NT2/D1 (cell line): ENCODE data around the gene ZBTB16.

ENCODE experiments used
- SUZ12 ChIP-seq: IDR thresholded peaks from 2 replicates; pipeline ENCODE4 v1.6.1; 2011; ENCODE audit not compliant: insufficient read length, insufficient read depth; ENCODE audit errors: extremely low read depth
- ZNF274 ChIP-seq: IDR thresholded peaks from 2 replicates; pipeline ENCODE4 v1.6.1; 2011; ENCODE audit warnings: mild to moderate bottlenecking, low read depth, low read length

GRCh38 chr11:114011443-114011842, 48.1 kb upstream of the ZBTB16 start:
- no peak for TF ChIP-seq ZNF274
- no peak for TF ChIP-seq SUZ12
